GM23338 (cell line): ENCODE data around the gene PPP1R16B. TPM values are rescaled to one million over a fixed set of nuclear protein-coding genes. Genes with fewer than 3 reads are reported as not detected.

ENCODE experiments used
- EZH2 ChIP-seq: fragments of 200-600 bp; sonication (generic); IDR thresholded peaks from one replicate; pipeline ENCODE4 v1.8.0; 2017; ENCODE audit warnings: antibody characterized with exemption, mild to moderate bottlenecking, low read depth; ENCODE audit not compliant: unreplicated experiment
- EZH2phosphoT487 ChIP-seq: fragments of 200-600 bp; sonication (generic); IDR thresholded peaks from one replicate; pipeline ENCODE4 v1.8.1; 2018; ENCODE audit warnings: antibody characterized with exemption; ENCODE audit not compliant: unreplicated experiment
- NANOG ChIP-seq: IDR thresholded peaks from 2 replicates; pipeline ENCODE4 v1.6.1; 2016; ENCODE audit warnings: antibody characterized with exemption, borderline replicate concordance
- POLR2AphosphoS5 ChIP-seq: IDR thresholded peaks from 2 replicates; pipeline ENCODE4 v1.6.1; 2016; ENCODE audit warnings: antibody characterized with exemption, low read depth
- REST ChIP-seq: IDR thresholded peaks from one replicate; pipeline ENCODE4 v1.6.1; 2018; ENCODE audit warnings: antibody characterized with exemption; ENCODE audit not compliant: unreplicated experiment
- ZNF114 ChIP-seq: fragments of 250-450 bp; sonication (Bioruptor Pico); IDR thresholded peaks from 2 replicates; pipeline ENCODE4 v1.5.0; 2020; ENCODE audit warnings: mild to moderate bottlenecking, moderate library complexity
- ZNF331 ChIP-seq: fragments of 250-450 bp; sonication (Bioruptor Pico); IDR thresholded peaks from 2 replicates; pipeline ENCODE4 v1.5.0; 2020; ENCODE audit warnings: low read depth, mild to moderate bottlenecking, moderate library complexity
- ZNF462 ChIP-seq: fragments of 250-450 bp; sonication (Bioruptor Pico); IDR thresholded peaks from 2 replicates; pipeline ENCODE4 v1.5.0; 2020; ENCODE audit warnings: mild to moderate bottlenecking, moderate library complexity
- polyA plus RNA-seq: library from polyadenylated mRNA; unstranded; fragments of >200 nt; fragmentation: Nextera tagmentation; extraction: Ambion mirVana; gene quantifications from 2 replicates; pipeline ENCODE4 v1.2.1, GENCODE V29; 2016
- total RNA-seq: library from RNA; depleted of rRNA; stranded (reverse); fragments of >200 nt; shearing (Covaris generic); gene quantifications from 2 replicates; pipeline ENCODE4 v1.2.3, GENCODE V29; 2014

Gene PPP1R16B
- total and polyA plus RNA-seq, 2 experiments from 2014 or later = 1.6 to 11.5 TPM

GRCh38 chr20:38810926-38811630 is 5.6 kb downstream of the PPP1R16B start (continued):
- TF ChIP-seq ZNF462 (CRISPR knock-in tag) (no peak), NANOG (no peak), EZH2phosphoT487 (no peak), REST (no peak), ZNF114 (CRISPR knock-in tag) (no peak), POLR2AphosphoS5 (no peak), ZNF331 (no peak), EZH2 (no peak)
